BE2C (cell line): ENCODE results near the gene LHCGR.

Source experiments
- DNase-seq: peaks from one replicate; pipeline ENCODE4 v3.0.0-alpha.2; 2020
- H3K27me3 ChIP-seq: fragments of 250-450 bp; sonication (Bioruptor Pico); 2 replicates; pipeline ENCODE4 v1.5.1; 2020; ENCODE audit warnings: mild to moderate bottlenecking
- H3K36me3 ChIP-seq: fragments of 250-450 bp; sonication (Bioruptor Pico); 2 replicates; pipeline ENCODE4 v1.5.1; 2020; ENCODE audit warnings: mild to moderate bottlenecking
- H3K4me1 ChIP-seq: fragments of 250-450 bp; sonication (Bioruptor Pico); 2 replicates; pipeline ENCODE4 v1.5.1; 2020
- H3K4me3 ChIP-seq: 2 replicates; pipeline ENCODE4 v1.5.1; 2011; ENCODE audit warnings: low read depth, low read length
- H3K9me3 ChIP-seq: fragments of 250-450 bp; sonication (Bioruptor Pico); 2 replicates; pipeline ENCODE4 v1.5.1; 2020
- CTCF ChIP-seq: IDR thresholded peaks from 2 replicates; pipeline ENCODE4 v1.5.1; 2012; ENCODE audit warnings: mild to moderate bottlenecking, low read depth, low read length

The LHCGR gene

GRCh38 chr2:48725696-48726494 is 29.6 kb downstream of the LHCGR start:
- Histone ChIP-seq H3K4me3 (no peak overlapping the region), H3K9me3 (no peaks in the 10 kb centered on the region), H3K4me1 (no peaks in the 10 kb centered on the region), H3K36me3 (no peaks in the 10 kb centered on the region), H3K27me3 (no peaks in the 10 kb centered on the region)
- TF ChIP-seq CTCF: no peak
- DNase-seq: no peak

GRCh38 chr2:48724278-48724677 is 31.2 kb downstream of the LHCGR start:
- DNase-seq: no peak

GRCh38 chr2:48723129-48723528 is 32.4 kb downstream of the LHCGR start:
- Histone ChIP-seq H3K4me3 (no peak overlapping the region), H3K9me3 (no peaks in the 10 kb centered on the region), H3K27me3 (no peaks in the 10 kb centered on the region)

More at GRCh38 chr2:48724278-48724677, 31.2 kb downstream of the LHCGR start:
- no peaks in the 10 kb centered on the region for H3K9me3 ChIP-seq
- no peaks in the 10 kb centered on the region for H3K36me3 ChIP-seq
- no peaks in the 10 kb centered on the region for H3K27me3 ChIP-seq
- TF ChIP-seq CTCF: no peak
- no peaks in the 10 kb centered on the region for H3K4me1 ChIP-seq
- H3K4me3 ChIP-seq: no peak overlapping the region

GRCh38 chr2:48722391-48722790 is 33.1 kb downstream of the LHCGR start:
- Histone ChIP-seq H3K27me3 (no peaks in the 10 kb centered on the region), H3K36me3 (no peaks in the 10 kb centered on the region), H3K4me3 (no peak overlapping the region), H3K9me3 (no peaks in the 10 kb centered on the region), H3K4me1 (no peaks in the 10 kb centered on the region)
- DNase-seq: no peak
- no peak for TF ChIP-seq CTCF

More at GRCh38 chr2:48723129-48723528, 32.4 kb downstream of the LHCGR start:
- Histone ChIP-seq H3K4me1 (no peaks in the 10 kb centered on the region), H3K36me3 (no peaks in the 10 kb centered on the region)
- no peak for DNase-seq
- no peak for TF ChIP-seq CTCF

GRCh38 chr2:48721158-48721557 is 34.4 kb downstream of the LHCGR start:
- TF ChIP-seq CTCF: no peak

GRCh38 chr2:48719480-48720177 is 35.9 kb downstream of the LHCGR start:
- H3K27me3 ChIP-seq: no peaks in the 10 kb centered on the region
- no peak for DNase-seq
- no peak overlapping the region for H3K4me3 ChIP-seq
- TF ChIP-seq CTCF: no peak
- H3K9me3 ChIP-seq: no peaks in the 10 kb centered on the region
- H3K36me3 ChIP-seq: no peaks in the 10 kb centered on the region
- H3K4me1 ChIP-seq: no peaks in the 10 kb centered on the region

More at GRCh38 chr2:48721158-48721557, 34.4 kb downstream of the LHCGR start:
- no peaks in the 10 kb centered on the region for H3K9me3 ChIP-seq
- no peaks in the 10 kb centered on the region for H3K4me1 ChIP-seq
- H3K36me3 ChIP-seq: no peaks in the 10 kb centered on the region
- no peak for DNase-seq
- no peak overlapping the region for H3K4me3 ChIP-seq
- no peaks in the 10 kb centered on the region for H3K27me3 ChIP-seq
